GM19467 (cell line): ENCODE results near the gene CCDC69.
"Not testable (repeated sequence)": the region's sequence is repeated elsewhere in the genome, so short reads cannot be mapped to it uniquely, and the experiment has no call there.

Experiments used
- ATAC-seq: cut with Tn5 transposase; IDR thresholded peaks from one replicate; pipeline ENCODE4 v1.9.1; 2021; ENCODE audit warnings: mild to moderate bottlenecking, moderate library complexity; ENCODE audit not compliant: unreplicated experiment

CCDC69 gene

GRCh38 chr5:151196556-151197290 lies 27.2 kb downstream of the CCDC69 start:
- ATAC-seq = peak; percentile 92

- ATAC-seq = no peak
Observed at GRCh38 chr5:151195622-151196021, 28.3 kb downstream of the CCDC69 start.

- no peak for ATAC-seq
Observed at GRCh38 chr5:151192626-151193025, 31.3 kb downstream of the CCDC69 start.

GRCh38 chr5:151191661-151192060 lies 32.2 kb downstream of the CCDC69 start:
- no peak for ATAC-seq

- ATAC-seq = no peak
Observed at GRCh38 chr5:151189151-151189550, 34.7 kb downstream of the CCDC69 start.

- no peak for ATAC-seq
Observed at GRCh38 chr5:151186538-151186937, 37.4 kb downstream of the CCDC69 start.

- ATAC-seq = no peak
Observed at GRCh38 chr5:151186052-151186451, 37.8 kb downstream of the CCDC69 start.

GRCh38 chr5:151184316-151185042 lies 39.4 kb downstream of the CCDC69 start:
- ATAC-seq = no peak

GRCh38 chr5:151183456-151184245 lies 40.2 kb downstream of the CCDC69 start:
- no peak for ATAC-seq

GRCh38 chr5:151182976-151183375 lies 40.9 kb downstream of the CCDC69 start:
- no peak for ATAC-seq

- no peak for ATAC-seq
Observed at GRCh38 chr5:151182524-151182900, 41.4 kb downstream of the CCDC69 start.

GRCh38 chr5:151181818-151182523 lies 41.9 kb downstream of the CCDC69 start:
- no peak for ATAC-seq

GRCh38 chr5:151180291-151180690 lies 43.6 kb downstream of the CCDC69 start:
- ATAC-seq = no peak

- no peak for ATAC-seq
Observed at GRCh38 chr5:151179489-151179840, 44.4 kb downstream of the CCDC69 start.

GRCh38 chr5:151178777-151179488 lies 45.0 kb downstream of the CCDC69 start:
- no peak for ATAC-seq

GRCh38 chr5:151178372-151178771 lies 45.5 kb downstream of the CCDC69 start:
- ATAC-seq = no peak

- not testable (repeated sequence) for ATAC-seq
Observed at GRCh38 chr5:151176268-151176667, 47.6 kb downstream of the CCDC69 start.

- ATAC-seq = no peak
Observed at GRCh38 chr5:151174612-151175101, 49.2 kb downstream of the CCDC69 start.

GRCh38 chr5:151173711-151174611 lies 49.9 kb downstream of the CCDC69 start:
- no peak for ATAC-seq
